HG03135 (cell line): Measurements from ENCODE around the gene WASHC2C.
"Not testable (repeated sequence)": the region's sequence is repeated elsewhere in the genome, so short reads cannot be mapped to it uniquely, and the experiment has no call there.

Source experiments
- ATAC-seq: cut with Tn5 transposase; IDR thresholded peaks from one replicate; pipeline ENCODE4 v1.9.1; 2021; ENCODE audit warnings: mild to moderate bottlenecking, moderate library complexity; ENCODE audit not compliant: unreplicated experiment

WASHC2C gene

DNA sequence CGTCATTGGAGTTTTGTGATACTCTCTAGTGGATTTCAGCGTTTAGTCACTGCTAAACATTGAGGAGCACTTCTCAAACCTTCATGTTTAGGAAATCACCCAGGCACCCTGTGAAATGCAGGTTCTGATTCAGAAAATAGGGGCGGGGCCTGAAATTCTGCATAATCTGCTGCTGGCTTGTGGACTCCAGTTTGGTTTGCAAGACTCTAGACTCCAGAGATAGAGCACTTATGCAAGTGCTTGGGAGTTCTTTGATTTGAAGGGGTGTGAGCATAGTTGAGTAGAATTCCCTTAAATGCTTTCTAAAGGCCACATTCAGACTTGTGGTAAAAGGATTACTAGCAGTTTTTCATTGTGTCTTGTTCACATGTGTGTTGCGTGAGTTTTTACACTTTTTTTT is 41.3 kb downstream of the WASHC2C start:
- ATAC-seq: not testable (repeated sequence)

DNA sequence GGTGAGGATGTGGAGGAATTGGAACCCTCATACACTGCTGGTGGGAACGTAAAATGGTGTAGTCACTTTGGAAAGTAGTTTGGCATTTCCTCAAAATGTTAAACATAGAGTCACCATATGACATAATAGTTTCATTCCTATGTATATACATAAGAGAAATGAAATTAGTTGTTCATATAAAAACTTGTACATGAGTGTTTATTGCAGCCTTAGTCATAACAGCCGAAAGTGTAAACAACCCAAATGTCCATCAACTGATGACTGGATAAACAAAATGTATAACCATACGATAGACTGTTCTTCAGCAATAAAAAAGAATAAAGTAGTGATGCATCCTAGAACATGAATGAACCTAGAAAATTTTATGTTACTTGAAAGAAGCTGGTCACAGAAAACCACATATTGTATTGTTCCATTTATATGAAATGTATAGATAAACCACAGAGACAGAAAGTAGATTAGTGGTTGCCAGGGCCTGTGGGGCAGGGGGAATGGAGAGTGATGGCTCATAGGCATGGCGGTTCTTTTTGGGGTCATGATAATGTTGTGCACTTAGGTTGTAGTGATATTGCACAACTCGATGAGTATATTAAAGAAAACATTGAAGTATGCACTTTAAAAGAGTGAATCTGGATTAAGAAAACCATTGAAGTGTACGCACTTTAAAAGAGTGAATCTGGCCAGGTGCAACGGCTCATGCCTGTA is 44.8 kb downstream of the WASHC2C start:
- not testable (repeated sequence) for ATAC-seq

DNA sequence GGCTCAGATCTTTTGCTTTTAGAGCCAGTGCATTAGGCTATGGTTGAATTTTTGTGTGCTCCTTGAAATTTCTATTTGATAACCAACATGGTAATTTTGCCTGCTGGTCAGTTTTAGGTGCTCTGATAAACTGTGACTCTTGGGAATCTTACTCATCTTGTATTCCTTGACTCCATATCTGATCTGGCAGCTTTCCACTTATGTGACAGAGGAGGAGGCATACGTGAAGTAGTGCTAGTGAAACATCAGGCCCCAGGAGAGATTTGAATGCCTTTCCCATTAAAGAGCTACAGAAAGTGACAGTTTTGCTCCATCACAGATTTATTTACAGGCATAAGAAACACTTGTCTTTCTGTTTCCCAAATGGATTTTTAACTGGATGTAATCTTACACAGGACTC is 59.2 kb downstream of the WASHC2C start:
- ATAC-seq: not testable (repeated sequence)

DNA sequence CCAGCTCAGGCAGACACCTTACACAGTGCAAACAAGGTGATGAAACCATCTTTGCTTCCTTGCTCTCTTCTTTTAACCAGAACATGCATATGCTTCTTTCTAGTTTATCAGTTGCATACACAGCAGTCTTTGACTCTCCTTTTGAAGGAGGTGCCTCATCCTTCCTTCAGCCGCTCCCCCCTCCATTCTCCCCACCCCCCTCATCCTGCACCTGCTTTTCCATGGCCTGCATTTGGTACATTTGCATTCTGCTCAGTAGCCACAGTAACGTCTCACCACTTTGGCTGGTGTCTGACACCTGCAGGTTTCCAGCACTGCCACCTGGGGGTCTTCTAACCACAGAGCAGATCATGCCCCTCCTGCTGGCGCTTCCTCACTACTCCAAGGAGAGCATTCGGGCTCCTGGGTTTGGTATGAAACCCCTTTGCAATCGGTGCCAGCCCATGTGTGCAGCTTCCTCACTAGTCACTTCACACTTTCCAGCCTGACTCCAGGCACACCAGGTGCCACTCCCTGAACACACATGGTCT is 60.2 kb downstream of the WASHC2C start:
- not testable (repeated sequence) for ATAC-seq

DNA sequence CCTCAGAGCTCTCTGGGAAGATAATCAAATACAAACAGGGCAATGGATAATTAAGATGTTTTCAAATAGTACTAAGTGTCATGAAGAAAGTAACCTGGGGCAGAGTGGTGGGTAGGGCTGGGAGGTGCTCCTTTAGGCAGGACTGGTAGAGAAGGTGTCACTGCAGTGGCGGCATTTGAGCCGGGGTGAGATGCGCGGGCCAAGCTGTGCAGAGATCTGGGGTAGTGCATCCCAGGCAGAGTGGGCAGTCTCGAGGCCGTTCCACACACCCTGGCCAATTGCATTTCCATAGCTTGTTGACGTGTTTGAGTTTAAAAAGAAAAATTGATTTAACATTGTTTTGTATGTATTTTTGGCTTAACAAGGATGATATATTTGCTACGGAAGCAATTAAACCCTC is 62.9 kb downstream of the WASHC2C start:
- ATAC-seq: not testable (repeated sequence)

DNA sequence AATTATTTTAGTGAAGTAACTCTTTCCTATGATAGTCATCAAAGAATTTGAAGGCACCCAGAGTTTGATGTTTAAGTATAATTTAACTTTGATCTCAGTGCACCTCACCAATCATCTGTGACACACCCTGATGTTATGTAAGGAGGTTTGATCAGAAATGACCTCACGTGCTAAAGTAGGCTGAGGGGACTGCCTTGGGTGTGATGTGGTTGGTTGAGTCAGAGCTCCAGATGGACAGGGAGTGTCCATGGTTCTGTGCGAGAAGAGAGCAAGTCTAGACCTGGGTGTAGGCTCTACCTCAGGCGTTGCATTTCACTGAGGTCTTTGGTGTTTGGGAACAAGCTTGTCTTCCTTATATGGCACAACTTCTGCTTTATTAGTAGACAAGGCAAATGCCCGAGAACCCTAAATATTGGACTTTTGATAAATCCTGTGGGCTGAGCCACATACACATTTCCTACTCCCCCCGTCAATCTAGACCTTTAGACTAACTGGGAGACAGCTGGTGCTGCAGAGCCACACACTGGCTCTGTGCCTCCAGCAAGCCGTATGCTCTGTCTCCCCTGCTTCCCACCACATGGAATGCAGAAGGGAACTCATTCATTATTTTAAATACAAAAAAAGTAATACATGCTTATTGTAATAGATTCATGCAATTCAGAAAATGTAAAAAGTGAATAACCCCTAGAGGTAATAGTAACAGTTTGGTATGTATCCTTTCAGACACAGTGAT is 63.8 kb downstream of the WASHC2C start:
- ATAC-seq: not testable (repeated sequence)

DNA sequence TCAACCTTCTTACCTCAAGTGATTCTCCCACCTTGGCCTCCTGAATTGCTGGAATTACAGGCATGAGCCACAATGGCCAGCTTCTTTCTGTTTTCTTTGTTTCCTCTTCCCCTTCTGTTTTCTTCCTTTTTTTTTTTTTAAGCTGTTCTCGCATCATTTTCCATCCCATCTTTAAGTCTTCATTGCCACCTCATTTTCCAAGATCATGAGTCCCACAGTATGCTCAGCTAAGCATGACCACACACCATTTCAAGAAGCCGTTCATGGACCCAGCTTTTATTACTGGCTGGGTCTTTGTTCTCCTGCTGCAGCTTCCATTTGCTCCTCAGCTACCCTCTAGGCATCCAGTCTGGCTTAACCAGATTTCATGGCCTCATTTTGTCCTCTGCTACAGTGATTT is 67.7 kb downstream of the WASHC2C start:
- ATAC-seq: not testable (repeated sequence)

DNA sequence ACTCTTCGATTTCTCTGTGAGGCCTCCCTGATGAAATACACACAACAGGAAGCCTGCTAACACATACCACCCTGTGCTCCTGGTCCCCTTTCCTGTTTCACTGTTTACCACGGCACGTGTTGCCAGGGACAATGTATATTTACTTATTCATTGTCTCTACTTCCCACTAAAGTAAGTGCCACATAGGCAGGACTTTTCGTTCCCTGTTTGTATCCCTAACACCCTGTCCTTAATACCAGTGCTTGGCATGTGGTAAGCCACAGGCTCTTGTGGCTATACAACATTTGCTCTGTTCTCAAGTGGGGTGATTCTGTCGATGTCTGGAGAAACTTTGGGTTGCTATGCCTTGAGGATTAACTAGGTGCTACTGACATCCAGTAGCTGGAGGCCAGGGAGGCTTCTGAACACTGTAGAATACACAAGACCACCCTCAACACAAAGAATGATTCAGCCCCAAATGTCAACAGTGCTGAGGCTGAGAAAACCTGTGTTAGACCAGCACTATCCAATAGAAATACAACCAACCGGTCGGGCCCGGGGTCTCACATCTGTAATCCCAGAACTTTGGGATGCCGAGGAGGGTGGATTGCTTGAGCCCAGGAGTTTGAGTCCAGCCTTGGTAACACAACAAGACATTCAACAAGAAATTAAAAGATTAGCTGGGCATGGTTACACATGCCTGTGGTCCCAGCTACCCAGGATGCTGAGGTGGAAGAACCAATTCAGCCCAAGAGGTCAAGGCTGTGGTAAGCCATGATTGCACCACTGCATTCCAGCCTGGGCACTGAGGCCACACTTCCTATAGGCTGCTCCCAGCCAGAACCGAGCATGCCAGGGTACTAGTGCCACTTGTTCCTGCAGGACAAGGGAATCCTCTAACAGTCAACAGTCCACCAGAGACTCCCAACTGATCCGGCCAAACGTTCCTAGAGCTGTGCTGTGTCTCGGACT is 76.3 kb downstream of the WASHC2C start:
- ATAC-seq: not testable (repeated sequence)

DNA sequence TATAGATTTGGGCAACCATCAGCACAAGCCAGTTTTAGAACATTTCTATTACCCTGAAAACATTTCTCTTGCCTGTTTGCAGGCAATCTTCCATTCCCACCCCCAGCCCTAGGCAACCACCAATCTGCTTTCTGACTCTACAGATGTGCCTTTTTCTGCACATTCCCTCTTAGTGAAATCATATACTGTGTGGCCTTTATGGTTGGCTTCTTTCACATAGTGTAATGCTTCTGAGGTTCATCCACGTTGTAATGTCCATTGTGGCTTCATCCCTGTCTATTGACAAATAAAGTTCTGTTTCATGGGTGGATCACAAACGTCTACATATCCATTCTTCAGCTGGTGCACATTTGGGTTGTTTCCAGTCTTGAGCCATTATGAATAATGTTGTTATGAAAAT is 77.9 kb downstream of the WASHC2C start:
- ATAC-seq: not testable (repeated sequence)

DNA sequence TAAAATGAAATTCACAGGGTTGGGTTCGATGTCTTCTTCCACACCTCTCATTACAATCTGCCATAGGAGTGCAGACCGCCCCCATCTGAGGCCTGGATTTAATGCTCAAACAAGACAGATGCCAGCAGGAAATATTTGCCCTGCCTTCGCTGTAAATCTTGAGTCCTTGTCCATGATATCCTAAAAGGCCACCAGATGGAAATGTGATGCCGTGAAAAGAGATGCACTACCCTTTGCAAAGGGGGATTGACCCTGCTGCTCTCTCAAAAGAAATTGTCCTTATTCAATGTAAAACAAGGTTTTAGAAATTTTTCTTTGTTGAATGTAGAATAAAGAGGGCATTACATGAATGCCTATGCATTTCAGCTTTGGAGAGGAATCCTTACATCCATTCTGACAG is 82.8 kb downstream of the WASHC2C start:
- ATAC-seq: no peak

DNA sequence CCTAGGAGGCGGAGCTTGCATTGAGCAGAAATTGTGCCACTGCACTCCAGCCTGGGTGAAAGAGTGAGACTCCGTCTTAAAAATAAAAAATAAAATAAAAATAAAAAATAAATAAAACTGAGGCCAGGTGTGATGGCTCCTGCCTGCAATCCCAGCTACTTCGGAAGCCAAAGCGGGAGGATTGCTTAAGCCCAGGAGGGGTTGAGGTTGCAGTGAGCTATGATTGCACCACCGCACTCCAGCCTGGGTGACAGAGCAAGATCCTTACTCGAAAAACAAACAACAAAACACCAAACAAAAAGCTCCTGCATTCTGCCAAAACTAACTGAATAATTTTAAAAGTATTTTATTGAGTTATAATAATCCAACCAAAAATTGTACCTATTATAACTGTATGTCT is 84.0 kb downstream of the WASHC2C start:
- no peak for ATAC-seq

DNA sequence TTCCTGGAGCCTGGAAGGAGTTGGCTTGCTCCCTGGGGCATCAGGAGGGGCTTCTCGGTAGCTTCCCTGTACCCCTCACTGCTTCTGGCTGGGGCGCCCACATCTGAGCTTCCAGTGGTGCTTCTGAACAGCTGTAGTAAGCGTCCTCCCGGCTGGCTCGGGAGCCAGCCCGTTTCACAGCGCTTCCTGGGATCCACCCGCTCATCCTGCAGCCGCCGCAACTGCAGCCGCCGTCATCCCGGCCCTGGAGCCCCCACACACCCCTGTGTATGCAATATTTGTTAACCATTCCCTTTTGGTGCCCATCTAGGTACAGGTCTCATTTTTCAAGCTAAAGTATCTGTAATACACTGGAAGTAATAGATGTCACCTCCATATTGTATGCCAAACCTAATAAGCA is 85.9 kb downstream of the WASHC2C start:
- ATAC-seq: not testable (repeated sequence)

DNA sequence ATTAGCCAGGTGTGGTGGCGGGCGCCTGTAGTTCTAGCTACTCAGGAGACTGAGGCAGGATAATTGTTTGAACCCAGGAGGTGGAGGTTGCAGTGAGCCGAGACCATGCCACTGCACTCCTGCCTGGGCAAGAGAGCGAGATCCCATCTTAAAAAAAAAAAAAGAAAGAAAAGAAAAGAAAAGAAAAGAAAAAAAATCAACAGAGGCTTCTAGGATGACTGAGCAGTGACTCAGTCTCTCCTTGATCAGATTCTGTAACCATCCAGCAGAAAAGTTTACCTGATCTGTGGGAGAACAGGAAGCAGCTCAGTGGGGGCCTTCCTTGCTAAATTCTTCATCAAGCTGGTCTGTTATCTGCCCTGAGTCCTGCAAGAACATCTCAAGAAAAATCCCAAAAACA is 87.1 kb downstream of the WASHC2C start:
- not testable (repeated sequence) for ATAC-seq

DNA sequence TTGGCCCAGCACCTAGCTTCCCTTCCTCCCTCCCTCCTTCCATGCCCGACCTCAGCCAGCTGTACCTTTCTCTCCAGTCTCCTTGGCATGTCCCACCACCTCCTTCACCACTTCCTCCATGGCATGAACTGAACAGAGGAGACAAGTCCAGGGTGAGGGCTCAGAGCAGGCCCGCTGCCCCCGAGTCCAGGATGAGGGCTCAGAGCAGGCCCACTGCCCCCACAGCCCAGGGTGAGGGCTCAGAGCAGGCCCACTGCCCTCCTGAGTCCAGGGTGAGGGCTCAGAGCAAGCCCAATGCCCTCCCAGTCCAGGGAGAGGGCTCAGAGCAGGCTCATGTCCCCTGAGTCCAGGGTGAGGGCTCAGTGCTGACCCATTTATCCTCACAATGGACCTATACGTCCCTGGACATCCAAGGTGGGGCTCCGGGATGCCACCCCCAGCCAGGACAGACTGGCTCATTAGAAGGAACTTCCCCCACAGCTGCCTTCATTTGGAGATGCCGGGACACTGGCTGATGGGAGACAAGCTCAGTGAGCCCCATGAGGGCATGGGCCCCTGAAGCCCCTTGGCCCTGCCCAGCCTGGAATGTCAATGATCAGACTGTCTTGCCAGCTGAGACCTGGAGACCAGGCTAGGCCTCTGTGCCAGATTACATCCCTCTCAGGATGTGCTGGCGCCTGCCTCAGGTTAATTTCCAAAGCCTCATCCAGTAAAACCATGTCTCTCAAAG is 90.2 kb downstream of the WASHC2C start:
- ATAC-seq: no peak

DNA sequence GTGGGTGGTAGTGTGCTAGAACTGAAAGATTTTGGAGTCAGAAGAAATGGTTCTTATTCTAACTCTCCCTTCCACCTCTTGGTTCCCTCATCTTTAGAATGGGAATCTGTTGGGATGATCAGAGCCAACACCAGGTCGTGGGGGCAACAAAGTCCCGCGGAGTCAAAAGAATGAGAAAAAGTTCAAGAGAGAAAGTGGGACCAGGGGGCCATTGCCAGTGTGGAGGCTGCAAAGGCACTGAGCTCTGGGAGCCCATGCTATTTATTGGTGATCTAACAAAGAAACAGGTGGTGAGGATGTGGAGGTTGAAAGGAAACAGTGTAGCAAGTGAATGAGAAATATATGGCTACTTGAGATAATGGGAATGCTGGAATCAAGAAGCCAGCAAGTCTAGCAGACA is 90.8 kb downstream of the WASHC2C start:
- ATAC-seq: no peak

DNA sequence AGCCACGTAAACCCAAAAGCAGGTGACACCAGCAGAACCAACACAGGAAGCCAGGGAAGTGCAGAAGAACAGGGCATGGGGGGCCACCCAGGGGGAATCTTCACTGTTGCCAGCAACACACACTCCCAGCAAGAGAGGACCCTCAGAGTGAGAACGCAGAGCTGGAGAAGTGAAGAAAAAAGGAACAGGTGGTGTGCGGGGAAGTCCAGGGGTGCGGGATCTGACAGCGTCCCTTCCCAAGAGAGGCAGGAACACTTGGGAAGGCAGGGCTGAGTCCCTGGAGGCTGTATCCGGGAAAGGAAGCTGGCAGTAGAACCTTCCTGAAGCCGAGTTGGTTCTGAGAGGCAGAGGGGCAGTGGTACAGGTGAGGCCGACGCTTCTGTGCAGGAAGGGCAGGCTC is 92.5 kb downstream of the WASHC2C start:
- ATAC-seq: no peak

DNA sequence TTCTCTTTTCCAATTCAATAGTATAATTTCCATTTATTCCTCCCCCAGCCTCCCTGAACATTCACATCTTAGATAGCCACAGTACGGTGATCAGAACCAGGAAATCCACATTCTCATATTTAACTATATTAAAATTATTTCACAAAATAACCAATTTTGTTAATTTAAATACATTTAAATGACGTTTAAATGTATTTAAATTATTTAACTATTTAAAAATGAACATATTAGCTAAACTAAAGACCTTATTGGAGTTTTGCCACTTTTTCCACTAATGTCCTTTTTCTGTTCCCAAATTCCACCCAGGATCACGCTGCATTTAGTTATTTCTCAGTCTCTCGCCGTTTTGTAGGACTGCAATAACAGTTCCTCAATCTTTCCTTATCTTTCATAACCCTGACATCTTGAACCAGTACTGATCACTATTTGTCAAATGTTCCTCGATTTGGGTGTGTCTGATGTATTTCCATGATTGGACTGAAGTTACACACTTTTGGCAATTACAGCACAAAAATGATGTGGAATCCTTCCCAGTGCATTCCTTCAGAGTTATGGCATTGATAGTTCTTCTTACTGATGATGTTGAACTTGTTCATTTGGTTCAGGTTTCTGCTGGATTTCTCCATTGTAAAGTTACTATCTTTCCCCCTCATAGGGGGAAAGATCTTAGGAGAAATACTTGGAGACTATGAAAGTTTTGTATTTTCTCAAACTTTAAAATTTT is 93.2 kb downstream of the WASHC2C start:
- not testable (repeated sequence) for ATAC-seq

DNA sequence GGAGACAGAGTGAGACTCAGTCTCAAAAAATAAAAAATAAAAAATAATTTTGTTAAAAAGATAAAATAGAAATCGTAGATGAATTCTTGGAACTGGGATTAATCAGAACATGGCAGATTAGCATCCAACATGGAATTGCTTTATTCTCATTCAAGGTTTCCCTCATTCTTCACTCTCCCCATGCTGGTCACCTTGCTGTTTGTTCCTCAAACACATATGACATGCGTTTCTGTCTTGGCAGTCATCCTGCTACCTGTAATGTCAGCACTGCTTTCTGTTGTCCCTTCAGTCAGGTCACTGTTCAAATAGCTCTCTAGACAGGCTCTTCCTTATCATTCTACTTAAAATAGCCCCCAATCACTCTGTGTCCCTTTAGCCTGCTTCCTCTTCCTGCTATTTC is 95.9 kb downstream of the WASHC2C start:
- not testable (repeated sequence) for ATAC-seq
